Common myeloid progenitor, CD34-positive (primary cell): ENCODE data around the gene CBL.
A peak's percentile ranks its signal among the peaks of the same experiment; 100 is the strongest.

Experiments used
- CTCF ChIA-PET: fragments of 350-600 bp; sonication (Branson Sonifier 250); formaldehyde crosslinking; loops from one replicate; lab custom pipeline; 2021; ENCODE audit warnings: antibody characterized with exemption; lab: Charles Lee
- POLR2A ChIA-PET: fragments of 350-600 bp; sonication (Branson Sonifier 250); formaldehyde crosslinking; loops from one replicate; lab custom pipeline; 2021; ENCODE audit warnings: antibody characterized with exemption; lab: Charles Lee
- DNase-seq, 3 donors: peaks; one replicate each; pipeline versions ENCODE4 v3.0.0 to v3.0.0-alpha.2; 2013
- H3K27ac ChIP-seq, 2 experiments: 1 replicate in 1 of 2; 2 replicates in 1 of 2; pipeline ENCODE4 v1.7.0; 2013; ENCODE audit warnings: inconsistent platforms in 2 of 2, low read length in 2 of 2, mild to moderate bottlenecking in 2 of 2, low read depth in 1 of 2, moderate library complexity in 1 of 2; ENCODE audit not compliant: severe bottlenecking in 2 of 2, insufficient read depth in 1 of 2, poor library complexity in 1 of 2
- H3K27me3 ChIP-seq, 5 experiments: replicated peaks in 2 of 5; 1 replicate in 3 of 5; 2 replicates in 2 of 5; pipeline versions ENCODE4 v1.6.1 to v1.7.0; 2013; ENCODE audit warnings: low read length in 4 of 5, mild to moderate bottlenecking in 2 of 5, moderate library complexity in 2 of 5, inconsistent platforms in 1 of 5; ENCODE audit not compliant: insufficient read depth in 5 of 5, control insufficient read depth in 4 of 5
- H3K36me3 ChIP-seq, 4 experiments: 1 replicate in 2 of 4; 2 replicates in 2 of 4; pipeline versions ENCODE4 v1.6.1 to v1.7.0; 2013; ENCODE audit warnings: low read length in 3 of 4, control low read depth in 1 of 4, mild to moderate bottlenecking in 1 of 4; ENCODE audit not compliant: control insufficient read depth in 4 of 4, insufficient read depth in 4 of 4
- H3K4me1 ChIP-seq, 4 experiments: 1 replicate in 3 of 4; 2 replicates in 1 of 4; pipeline versions ENCODE4 v1.6.1 to v1.7.1; 2013; ENCODE audit warnings: low read length in 3 of 4, mild to moderate bottlenecking in 3 of 4, control low read depth in 1 of 4, inconsistent platforms in 1 of 4, moderate library complexity in 1 of 4; ENCODE audit not compliant: control insufficient read depth in 4 of 4, insufficient read depth in 4 of 4; ENCODE audit errors: control extremely low read depth in 1 of 4
- H3K4me3 ChIP-seq, 7 experiments: 1 replicate in 4 of 7; 2 replicates in 3 of 7; pipeline versions ENCODE4 v1.5.1 to v1.7.0; 2013; ENCODE audit warnings: mild to moderate bottlenecking in 7 of 7, low read length in 6 of 7, moderate library complexity in 6 of 7, inconsistent platforms in 2 of 7, low read depth in 2 of 7, control low read depth in 1 of 7; ENCODE audit not compliant: insufficient read depth in 4 of 7, control insufficient read depth in 1 of 7; ENCODE audit errors: extremely low read depth in 1 of 7
- H3K9me3 ChIP-seq, 5 experiments: 1 replicate in 4 of 5; 2 replicates in 1 of 5; pipeline versions ENCODE4 v1.6.1 to v1.7.1; 2013; ENCODE audit warnings: low read length in 4 of 5, mild to moderate bottlenecking in 2 of 5, inconsistent platforms in 1 of 5, low read depth in 1 of 5, moderate library complexity in 1 of 5; ENCODE audit not compliant: control insufficient read depth in 4 of 5, insufficient read depth in 2 of 5; ENCODE audit errors: control extremely low read depth in 1 of 5
- whole genome bisulfite sequencing: methylation state at CpG from one replicate; pipeline ENCODE4 v1.1.5; 2013; ENCODE audit not compliant: insufficient coverage; 5-methylcytosine and 5-hydroxymethylcytosine counted together

The CBL gene

DNA sequence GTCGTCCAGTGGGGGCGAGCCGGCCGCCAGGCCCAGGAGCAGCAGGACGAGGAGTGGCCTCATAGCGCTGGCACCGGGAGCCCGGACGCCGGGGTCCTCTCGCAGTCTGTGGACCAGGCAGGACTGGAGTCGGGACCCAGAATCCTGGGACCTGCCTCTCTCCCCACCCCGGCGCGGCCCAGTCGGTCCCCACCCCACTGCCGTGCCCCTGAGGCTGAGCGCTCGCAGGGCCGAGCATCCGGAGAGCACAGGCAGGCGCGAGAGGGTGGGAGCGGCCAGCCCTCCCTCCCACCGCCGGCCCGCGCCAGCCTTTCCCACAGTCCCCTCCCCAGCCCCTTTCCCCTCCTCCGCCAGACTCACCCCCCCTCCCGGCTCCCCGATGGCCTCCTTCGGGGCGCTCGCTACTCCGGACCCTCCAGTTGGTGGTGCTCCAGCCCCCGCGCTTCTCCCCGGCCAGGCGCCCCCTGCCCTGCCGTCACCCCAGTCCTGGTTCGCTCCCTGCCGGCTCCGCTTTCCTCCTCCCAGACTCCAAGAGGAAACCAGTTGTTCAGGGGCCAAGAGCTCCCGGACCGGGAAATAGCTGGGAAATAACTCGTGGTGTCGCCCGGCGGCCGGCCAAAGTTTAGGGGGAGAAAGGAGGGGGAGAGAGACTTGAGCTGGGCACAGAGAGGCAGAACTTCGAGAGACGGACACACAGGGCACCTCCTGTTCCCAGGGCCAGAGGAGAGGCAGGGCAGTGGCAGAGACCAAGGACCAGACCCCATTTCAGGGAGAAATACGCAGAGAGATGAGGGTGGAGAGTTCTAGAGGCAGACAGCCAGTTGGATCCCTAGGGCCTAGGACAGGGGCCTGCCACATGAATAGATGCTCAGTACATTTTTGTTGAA is 134.4 kb downstream of the CBL start, which contains the start of gene C1QTNF5:
TSS of gene C1QTNF5 (minus strand) at position 549 of the 887 bp plus-strand sequence. CDS start at position 63, 486 bp downstream.
- peaks cover 4 to 15% (median 10%) of the 10 kb centered on the region in 4 experiments for H3K36me3 ChIP-seq
- H3K27ac ChIP-seq = no peak within 1 kb of the TSS
- H3K27me3 ChIP-seq = peaks cover 0 to 50% (median 17%) of the 10 kb centered on the region in 5 experiments
- H3K4me3 ChIP-seq = peak within 1 kb of the TSS in 6 of 7 experiments; percentile 19 to 64 (median 46)
- H3K4me1 ChIP-seq = peaks cover 0 to 34% (median 30%) of the 10 kb centered on the region in 4 experiments
- DNase-seq = no peak
- no peaks in the 10 kb centered on the region for H3K9me3 ChIP-seq
- WGBS = 6% methylated on average over 46 of the region's 53 CpGs
- CTCF ChIA-PET = interaction anchor here (0.6 to 12.0 kb wide), 8 partner anchors 11 to 325 kb away, joined by 3 to 90 read pairs (median 3); no protein-coding TSS in a partner anchor
- POLR2A ChIA-PET = no interaction called here

DNA sequence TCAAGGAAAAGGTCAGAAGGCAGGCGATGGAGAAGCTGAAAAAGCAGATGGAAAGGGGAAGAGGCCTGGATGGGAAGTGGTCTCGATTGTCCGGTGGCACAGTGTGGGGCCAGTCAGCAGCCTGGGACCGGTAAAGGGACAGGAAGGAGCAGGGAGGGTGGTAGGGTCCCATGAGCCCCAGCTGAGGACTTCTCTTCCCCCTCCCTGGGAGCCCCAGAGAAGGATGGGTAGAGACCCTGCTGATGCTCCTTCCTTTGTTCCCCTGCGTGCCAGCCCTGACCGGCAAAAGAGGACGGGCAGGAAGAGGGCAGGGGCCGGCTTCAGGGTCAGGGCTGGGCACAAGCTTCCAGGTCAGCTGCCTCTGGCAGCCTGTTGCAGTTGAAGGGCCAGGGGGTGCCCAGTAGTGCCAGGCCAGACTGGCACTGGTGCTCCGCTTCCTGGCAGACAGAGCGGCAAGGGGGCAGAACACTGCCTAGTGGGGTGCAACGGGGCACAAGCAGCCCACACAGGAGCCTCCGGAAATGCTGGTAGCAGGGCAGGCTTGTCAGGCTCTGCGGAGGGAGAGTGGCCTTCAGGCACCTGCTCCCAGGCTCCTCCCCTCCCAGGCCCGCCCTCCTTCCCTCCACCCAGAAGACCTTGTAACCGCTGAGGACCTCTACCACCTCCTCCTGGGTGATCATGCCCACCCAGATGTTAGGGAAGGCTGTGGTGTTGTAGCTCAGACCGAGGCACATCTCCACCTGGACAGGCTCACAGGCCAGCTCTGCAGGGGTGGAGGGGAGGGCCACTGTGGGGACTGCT is 135.3 kb downstream of the CBL start:
- WGBS = 20% methylated on average over 12 of the region's 16 CpGs
- no peaks in the 10 kb centered on the region for H3K9me3 ChIP-seq
- CTCF ChIA-PET = interaction anchor here (1.0 to 12.0 kb wide), 3 partner anchors 17 to 32 kb away, joined by 3 to 90 read pairs (median 62); no protein-coding TSS in a partner anchor
- peak overlapping the region in 1 of 7 experiments; percentile 12 for H3K4me3 ChIP-seq
- peaks cover 0 to 9% (median 7%) of the 10 kb centered on the region in 4 experiments for H3K36me3 ChIP-seq
- POLR2A ChIA-PET = no interaction called here
- H3K27me3 ChIP-seq = peaks cover 0 to 53% (median 17%) of the 10 kb centered on the region in 5 experiments
- peak in 2 of 3 donors; percentile 35 to 48 for DNase-seq
- H3K27ac ChIP-seq = no peak overlapping the region
- peaks cover 0 to 31% (median 28%) of the 10 kb centered on the region in 4 experiments for H3K4me1 ChIP-seq

DNA sequence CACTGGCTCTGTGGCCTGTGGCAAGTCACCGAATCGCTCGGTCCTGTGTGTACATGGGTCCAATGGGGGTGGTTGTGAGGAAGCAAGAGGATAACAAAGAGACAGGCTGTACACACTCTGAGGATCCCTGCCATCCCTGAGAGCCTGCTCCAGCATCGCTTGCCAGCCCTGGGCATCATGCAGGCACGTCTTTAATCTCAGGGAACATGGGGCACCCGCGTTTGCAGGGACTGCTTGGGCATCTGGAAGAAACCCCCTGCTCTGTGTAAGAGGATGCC is 135.8 kb downstream of the CBL start:
- DNase-seq = no peak
- CTCF ChIA-PET = interaction anchor here (12.0 kb wide), 1 partner anchor 32 kb away, joined by 62 read pairs; no protein-coding TSS in a partner anchor
- peaks cover 0 to 58% (median 18%) of the 10 kb centered on the region in 5 experiments for H3K27me3 ChIP-seq
- peaks cover 0 to 31% (median 28%) of the 10 kb centered on the region in 4 experiments for H3K4me1 ChIP-seq
- no peaks in the 10 kb centered on the region for H3K9me3 ChIP-seq
- 95% methylated on average over 4 of the region's 7 CpGs for WGBS
- H3K4me3 ChIP-seq = no peak overlapping the region
- peaks cover 0 to 3% (median 2%) of the 10 kb centered on the region in 4 experiments for H3K36me3 ChIP-seq
- POLR2A ChIA-PET = no interaction called here
- H3K27ac ChIP-seq = no peak overlapping the region

DNA sequence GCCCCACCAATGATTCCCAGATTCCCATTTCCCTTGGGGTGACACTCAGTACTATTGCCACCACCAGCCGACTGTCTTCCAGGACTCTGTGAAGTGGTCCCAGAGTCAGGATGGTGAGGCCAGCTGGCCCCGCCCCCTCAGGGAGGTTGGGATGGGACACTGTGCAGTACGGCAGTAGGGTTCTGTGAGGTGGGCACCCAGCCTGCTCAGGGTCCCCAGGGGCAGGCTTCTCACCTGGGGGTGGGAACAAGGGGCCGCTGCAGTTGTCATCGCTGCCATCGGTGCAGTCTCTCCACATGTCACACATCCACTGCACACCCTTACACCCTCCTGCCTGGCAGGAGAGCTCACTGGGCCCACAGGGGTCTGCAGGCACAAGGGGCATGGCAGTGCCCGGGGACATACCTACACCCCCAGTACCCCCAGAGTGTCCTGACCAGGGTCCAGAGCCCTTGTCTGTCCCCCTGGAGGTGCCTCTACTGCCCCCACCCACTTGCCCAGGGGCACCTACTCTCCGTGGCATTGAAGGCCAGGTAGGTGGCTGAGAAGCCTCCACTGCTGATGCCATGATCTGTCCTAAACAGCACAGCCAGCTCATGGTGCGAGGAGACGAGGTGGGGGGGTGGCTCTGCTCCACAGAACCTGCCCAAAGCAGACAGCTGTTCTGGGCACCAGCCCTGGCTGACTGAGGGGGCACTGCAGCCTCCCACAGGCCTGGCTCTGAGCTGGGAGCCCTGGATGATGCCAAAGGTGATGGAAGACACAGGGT is 136.4 kb downstream of the CBL start:
- DNase-seq = no peak
- ChIA-PET CTCF (interaction anchor here (1.4 to 12.0 kb wide), 3 partner anchors 20 to 135 kb away, joined by 4 to 62 read pairs (median 14); no protein-coding TSS in a partner anchor), POLR2A (no interaction called here)
- no peaks in the 10 kb centered on the region for H3K36me3 ChIP-seq
- 80% methylated on average over 1 of the region's 10 CpGs for WGBS
- peaks cover 0 to 62% (median 19%) of the 10 kb centered on the region in 5 experiments for H3K27me3 ChIP-seq
- H3K27ac ChIP-seq = no peak overlapping the region
- peaks cover 0 to 31% (median 26%) of the 10 kb centered on the region in 4 experiments for H3K4me1 ChIP-seq
- H3K4me3 ChIP-seq = no peak overlapping the region
- H3K9me3 ChIP-seq = no peaks in the 10 kb centered on the region

DNA sequence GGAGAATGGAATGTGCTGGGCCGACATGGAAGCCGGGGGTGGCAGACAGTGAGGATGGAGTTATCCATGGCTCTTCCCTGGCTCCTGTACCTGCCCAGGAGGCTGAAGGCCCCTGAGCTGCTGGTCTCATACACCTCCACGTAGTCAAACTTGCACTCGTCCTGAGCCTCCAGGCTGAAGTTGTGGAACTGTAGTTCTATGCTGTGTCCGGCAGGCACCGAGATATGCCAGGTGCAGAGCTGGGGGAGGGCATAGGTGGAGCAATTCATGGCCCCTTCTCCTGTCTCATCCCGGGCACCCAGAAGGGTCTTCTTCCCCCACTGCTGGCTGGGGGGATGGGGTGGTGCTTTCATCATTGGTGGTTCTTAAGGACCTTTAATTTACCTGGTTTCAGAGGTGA is 137.6 kb downstream of the CBL start:
- Histone ChIP-seq H3K36me3 (no peaks in the 10 kb centered on the region), H3K27me3 (peaks cover 0 to 58% (median 19%) of the 10 kb centered on the region in 5 experiments), H3K27ac (no peak overlapping the region), H3K4me3 (no peak overlapping the region), H3K4me1 (peaks cover 0 to 25% (median 22%) of the 10 kb centered on the region in 4 experiments), H3K9me3 (no peaks in the 10 kb centered on the region)
- CTCF ChIA-PET = interaction anchor here (1.4 to 12.0 kb wide), 4 partner anchors 12 to 134 kb away, joined by 4 to 62 read pairs (median 17); no protein-coding TSS in a partner anchor
- WGBS = 80% methylated on average over 2 of the region's 7 CpGs
- no peak for DNase-seq
- POLR2A ChIA-PET = no interaction called here

DNA sequence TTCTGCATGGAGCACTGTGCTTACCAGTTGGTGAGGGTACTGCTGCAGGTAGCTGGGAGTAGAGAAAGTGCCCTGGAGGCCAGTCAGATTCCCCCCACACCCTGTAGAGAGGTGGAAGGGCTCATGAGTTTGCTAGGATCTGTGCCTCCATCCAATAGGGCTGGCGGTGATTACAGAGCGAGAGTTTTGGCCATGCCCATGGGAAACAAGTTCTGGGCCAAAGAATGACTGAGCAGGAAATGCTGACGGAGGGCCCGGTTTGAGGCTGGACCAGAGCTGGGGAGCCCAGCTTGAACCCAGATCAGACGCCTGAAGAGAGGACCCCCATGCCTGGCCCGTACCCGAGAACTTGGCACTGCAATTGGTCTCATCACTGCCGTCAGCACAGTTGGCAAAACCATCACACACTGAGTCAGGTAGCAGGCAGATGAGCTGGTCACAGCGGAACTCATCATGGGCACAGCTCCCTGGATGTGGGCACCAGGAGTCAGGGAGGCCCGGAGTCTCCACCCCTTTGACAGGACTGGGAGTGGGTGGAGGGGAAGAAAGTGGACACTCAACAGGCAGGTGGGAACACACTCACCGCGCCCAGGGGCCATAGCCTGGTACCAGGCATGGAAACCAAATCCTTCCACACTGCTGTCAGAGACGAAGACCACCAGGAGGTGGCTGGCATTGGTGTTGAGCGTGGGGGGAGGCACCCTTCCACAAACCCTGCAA is 138.3 kb downstream of the CBL start:
- ChIA-PET POLR2A (no interaction called here), CTCF (interaction anchor here (2.0 to 12.0 kb wide), 3 partner anchors 12 to 29 kb away, joined by 14 to 62 read pairs (median 20); no protein-coding TSS in a partner anchor)
- no peak overlapping the region for H3K27ac ChIP-seq
- WGBS = 84% methylated on average over 10 of the region's 14 CpGs
- no peak overlapping the region for H3K4me3 ChIP-seq
- peaks cover 0 to 22% (median 21%) of the 10 kb centered on the region in 4 experiments for H3K4me1 ChIP-seq
- H3K36me3 ChIP-seq = no peaks in the 10 kb centered on the region
- no peaks in the 10 kb centered on the region for H3K9me3 ChIP-seq
- no peak for DNase-seq
- H3K27me3 ChIP-seq = peaks cover 0 to 51% (median 18%) of the 10 kb centered on the region in 5 experiments
